GM13976 (cell line): Measurements from ENCODE around the gene METTL24.

Experiments
- DNase-seq: peaks from one replicate; pipeline ENCODE4 v3.0.0; 2012; ENCODE audit warnings: low spot score
- in situ Hi-C: fragments of 300-500 bp; cut with MboI; formaldehyde crosslinking; loops from one replicate; pipeline ENCODE4 v1.12.0; 2022; ENCODE audit warnings: low sequenced_read_pairs, mixed read lengths, inconsistent platforms; ENCODE audit not compliant: unreplicated experiment
- TF ChIP-seq, protein P1 (sequence below): IDR thresholded peaks from 2 replicates; pipeline ENCODE4 v1.5.1; 2012; ENCODE audit warnings: borderline replicate concordance, mild to moderate bottlenecking; ENCODE audit not compliant: insufficient read depth; ENCODE audit errors: extremely low read depth, missing control alignments, control extremely low read depth

METTL24 gene

DNA sequence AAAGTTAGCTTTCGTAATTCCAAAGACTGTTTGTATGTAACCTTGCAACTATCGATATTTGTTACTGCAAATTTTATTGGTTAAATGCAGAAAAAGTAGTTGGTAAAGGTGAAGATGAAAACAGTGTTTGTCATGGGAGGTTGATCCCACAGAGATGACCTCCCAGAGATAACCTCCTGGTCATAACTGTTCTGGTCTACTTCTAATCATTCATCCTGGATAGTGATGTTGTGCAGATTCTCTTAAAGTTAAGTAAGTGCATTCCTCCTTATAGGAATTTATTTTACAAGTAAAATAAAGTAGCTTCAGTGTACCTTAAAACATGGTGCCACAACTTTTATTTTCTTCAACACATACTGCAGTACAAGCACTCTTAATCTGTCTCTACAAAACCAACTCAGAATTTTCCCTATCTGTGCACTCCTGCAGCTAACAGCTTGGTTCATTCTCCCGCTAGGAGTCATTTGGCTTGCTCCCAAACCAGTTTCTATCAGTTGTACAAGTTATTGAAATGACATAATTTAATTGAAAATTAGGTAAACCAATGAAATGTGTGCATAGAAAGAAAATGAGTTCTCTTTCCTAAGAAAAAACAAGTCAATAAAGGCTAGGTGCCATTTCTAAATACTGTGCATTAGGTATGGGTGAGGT, 19.2 kb downstream of the METTL24 start:
- DNase-seq, result no peak
- in situ Hi-C loops, result no loop called here
- TF ChIP-seq, protein P1, sequence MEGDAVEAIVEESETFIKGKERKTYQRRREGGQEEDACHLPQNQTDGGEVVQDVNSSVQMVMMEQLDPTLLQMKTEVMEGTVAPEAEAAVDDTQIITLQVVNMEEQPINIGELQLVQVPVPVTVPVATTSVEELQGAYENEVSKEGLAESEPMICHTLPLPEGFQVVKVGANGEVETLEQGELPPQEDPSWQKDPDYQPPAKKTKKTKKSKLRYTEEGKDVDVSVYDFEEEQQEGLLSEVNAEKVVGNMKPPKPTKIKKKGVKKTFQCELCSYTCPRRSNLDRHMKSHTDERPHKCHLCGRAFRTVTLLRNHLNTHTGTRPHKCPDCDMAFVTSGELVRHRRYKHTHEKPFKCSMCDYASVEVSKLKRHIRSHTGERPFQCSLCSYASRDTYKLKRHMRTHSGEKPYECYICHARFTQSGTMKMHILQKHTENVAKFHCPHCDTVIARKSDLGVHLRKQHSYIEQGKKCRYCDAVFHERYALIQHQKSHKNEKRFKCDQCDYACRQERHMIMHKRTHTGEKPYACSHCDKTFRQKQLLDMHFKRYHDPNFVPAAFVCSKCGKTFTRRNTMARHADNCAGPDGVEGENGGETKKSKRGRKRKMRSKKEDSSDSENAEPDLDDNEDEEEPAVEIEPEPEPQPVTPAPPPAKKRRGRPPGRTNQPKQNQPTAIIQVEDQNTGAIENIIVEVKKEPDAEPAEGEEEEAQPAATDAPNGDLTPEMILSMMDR, result no peak

DNA sequence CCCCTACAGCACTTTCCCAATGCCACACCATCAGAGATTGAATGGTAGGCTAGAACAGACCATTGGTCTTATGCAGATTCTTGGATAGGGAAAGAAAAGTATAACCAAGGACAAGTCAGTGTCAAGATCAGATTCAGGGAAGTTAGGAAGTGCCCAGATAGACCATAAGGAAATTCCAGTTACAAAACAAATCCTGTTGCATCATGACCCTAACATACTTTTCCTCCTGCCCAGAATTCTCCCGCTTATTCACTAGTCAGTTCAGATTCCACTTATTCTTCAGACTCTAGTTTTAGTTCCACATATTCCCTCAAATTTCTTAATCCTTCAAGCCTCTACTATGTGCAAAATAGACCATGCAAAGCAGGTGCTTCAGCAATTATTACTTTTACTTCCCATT, 20.7 kb downstream of the METTL24 start:
- TF ChIP-seq, protein P1, result no peak
- DNase-seq, result no peak
- in situ Hi-C loops, result no loop called here

DNA sequence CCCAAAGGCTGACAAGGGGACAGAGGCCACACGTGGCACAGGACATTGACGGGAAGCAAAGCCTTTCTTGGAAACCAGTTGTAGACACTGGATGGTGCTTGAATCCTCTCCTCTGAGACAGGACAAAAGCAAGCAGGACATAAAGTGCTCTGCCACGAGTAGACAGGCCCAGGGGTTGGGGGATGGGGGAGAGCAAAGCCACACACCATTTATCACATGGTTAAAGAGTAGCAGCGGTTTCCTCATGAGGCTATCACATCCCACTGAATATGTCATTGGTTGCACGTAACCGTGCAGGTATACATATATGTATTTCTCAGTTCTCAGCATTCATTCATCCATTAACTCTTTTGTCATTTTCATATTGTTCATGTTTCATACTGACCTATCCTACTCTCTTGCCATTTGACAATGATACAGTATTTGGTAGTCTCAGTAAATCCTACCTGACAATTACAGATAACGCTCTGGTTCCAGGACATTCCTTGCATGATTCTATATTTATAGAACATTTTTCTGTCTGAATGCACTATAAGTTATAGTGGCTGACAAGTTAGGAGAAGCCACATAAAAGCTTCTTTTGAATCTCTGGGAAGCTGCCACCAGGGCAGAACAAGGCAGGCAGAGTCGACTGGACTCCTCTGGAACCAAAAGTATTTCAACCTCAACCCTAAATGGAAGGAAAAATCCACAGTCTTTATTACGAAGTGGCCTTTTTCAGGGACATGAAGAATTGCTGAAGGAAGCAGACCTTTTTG, 23.5 kb downstream of the METTL24 start:
- TF ChIP-seq, protein P1, result no peak
- DNase-seq, result no peak
- in situ Hi-C loops, result no loop called here

DNA sequence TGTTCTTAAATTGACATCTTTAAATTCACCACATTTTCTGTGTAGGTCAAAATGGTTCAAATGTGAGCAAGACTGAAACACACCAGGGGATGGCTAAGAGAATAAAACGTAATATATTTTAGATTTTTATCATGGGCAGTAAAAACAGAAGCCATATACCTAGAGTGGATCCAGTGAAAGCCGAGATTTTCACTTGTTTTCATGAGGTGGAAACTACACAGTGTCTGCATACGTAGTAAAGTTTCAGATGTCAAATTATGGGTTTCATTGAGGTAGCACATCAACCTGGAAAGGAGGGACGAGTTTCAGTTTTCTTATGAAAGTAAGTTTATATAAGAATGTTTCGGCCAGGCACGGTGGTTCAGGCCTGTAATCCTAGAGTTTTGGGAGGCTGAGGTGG, 25.9 kb downstream of the METTL24 start:
- in situ Hi-C loops, result no loop called here
- no peak for DNase-seq
- TF ChIP-seq, protein P1, result no peak

DNA sequence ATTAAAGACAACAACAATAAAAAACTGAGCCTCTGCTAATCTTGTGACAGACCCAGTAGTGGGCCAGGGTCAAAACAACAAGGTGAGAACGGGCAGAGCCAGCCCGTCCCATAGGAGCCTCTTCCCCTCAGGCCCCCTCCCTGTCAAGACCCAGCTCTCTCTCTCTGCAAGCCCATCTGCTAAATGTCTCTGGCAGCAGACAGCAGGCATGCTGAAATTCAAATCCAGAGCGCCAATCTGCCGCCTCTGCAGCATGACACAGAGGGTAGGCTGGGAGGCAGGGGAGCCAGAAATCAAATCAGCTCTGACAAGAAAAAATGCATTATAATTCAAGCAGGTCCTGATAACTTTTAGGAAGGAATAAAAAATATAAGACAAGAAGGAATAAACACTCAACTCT, 26.3 kb downstream of the METTL24 start:
- TF ChIP-seq, protein P1, result no peak
- DNase-seq, result no peak
- in situ Hi-C loops, result no loop called here

DNA sequence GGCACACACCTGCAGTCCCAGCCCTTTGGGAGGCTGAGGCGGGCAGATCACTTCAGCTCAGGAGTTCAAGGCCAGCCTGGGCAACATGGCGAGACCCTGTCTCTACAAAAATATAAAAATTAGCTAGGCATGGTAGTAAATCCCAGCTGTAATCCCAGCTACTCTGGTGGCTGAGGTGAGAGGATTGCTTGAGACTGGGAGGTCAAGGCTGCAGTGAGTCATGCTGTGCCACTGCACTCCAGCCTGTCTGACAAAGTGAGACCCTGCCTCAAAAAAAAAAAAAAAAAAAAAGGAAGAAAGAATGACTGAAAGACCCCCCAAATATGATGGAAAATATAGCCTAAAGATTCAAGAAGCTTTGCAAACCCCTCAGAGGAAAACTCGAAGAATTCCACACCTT, 26.8 kb downstream of the METTL24 start:
- in situ Hi-C loops, result no loop called here
- no peak for DNase-seq
- TF ChIP-seq, protein P1, result no peak
